Cardiac muscle cell (in vitro differentiated cells and primary cell): ENCODE results near the gene SCN7A. TPM values are rescaled to one million over a fixed set of nuclear protein-coding genes. Genes with fewer than 3 reads are reported as not detected.

ENCODE experiments used
- DNase-seq, 2 donors: peaks; one replicate each; pipeline versions ENCODE4 v3.0.0 to v3.0.0-alpha.2; 2010 to 2017; ENCODE audit warnings: low read depth in 1 of 2, low spot score in 1 of 2
- H3K27ac ChIP-seq: fragments of 200-600 bp; sonication (generic); 2 replicates; pipeline ENCODE4 v1.5.1; 2016
- H3K27me3 ChIP-seq: fragments of 200-600 bp; sonication (generic); 2 replicates; pipeline ENCODE4 v1.6.0; 2016; ENCODE audit warnings: control low read depth
- H3K36me3 ChIP-seq: fragments of 200-600 bp; sonication (generic); 2 replicates; pipeline ENCODE4 v1.5.1; 2016; ENCODE audit warnings: control low read depth
- H3K4me1 ChIP-seq: fragments of 200-600 bp; sonication (generic); 2 replicates; pipeline ENCODE4 v1.8.1; 2017; ENCODE audit warnings: low read depth, mild to moderate bottlenecking, mixed run types
- H3K4me3 ChIP-seq: fragments of 200-600 bp; sonication (generic); 2 replicates; pipeline ENCODE4 v1.5.1; 2016; ENCODE audit warnings: mild to moderate bottlenecking
- H3K9me3 ChIP-seq: fragments of 200-600 bp; sonication (generic); 2 replicates; pipeline ENCODE4 v1.5.1; 2017; ENCODE audit warnings: low read depth, mild to moderate bottlenecking, control low read depth
- CTCF ChIP-seq: IDR thresholded peaks from 2 replicates; pipeline ENCODE4 v1.5.1; 2012; ENCODE audit warnings: low read depth, mild to moderate bottlenecking, low read length
- polyA plus RNA-seq: library from polyadenylated mRNA; unstranded; fragments of >200 nt; fragmentation: Nextera tagmentation; extraction: Ambion mirVana; gene quantifications from 2 replicates; pipeline ENCODE4 v1.2.1, GENCODE V29; 2016
- total RNA-seq: library from RNA; depleted of rRNA; stranded (reverse); fragments of >200 nt; gene quantifications from 2 replicates; pipeline ENCODE4 v1.2.3, GENCODE V29; 2016

Gene SCN7A
- total RNA-seq: 0.42 and 1.3 TPM in 2 replicates
- 0.77 and 0.89 TPM in 2 replicates for polyA plus RNA-seq

GRCh38 chr2:166494140-166494624, at the start of gene SCN7A:
Gene SCN7A, minus strand, starts transcription at chr2:166494249. Its CDS starts 16,553 bp downstream, at chr2:166477696.
- TF ChIP-seq CTCF: no peak
- no peak within 1 kb of the TSS for H3K27ac ChIP-seq
- peak within 1 kb of the TSS; percentile 16 for H3K4me3 ChIP-seq
- no peaks in the 10 kb centered on the region for H3K36me3 ChIP-seq
- no peaks in the 10 kb centered on the region for H3K9me3 ChIP-seq
- peak; percentile 60 to 73 for DNase-seq
- no peaks in the 10 kb centered on the region for H3K4me1 ChIP-seq
- no peaks in the 10 kb centered on the region for H3K27me3 ChIP-seq

- peak; percentile 78 for TF ChIP-seq CTCF
- H3K4me1 ChIP-seq: no peaks in the 10 kb centered on the region
- DNase-seq: peak; percentile 76 to 79
- H3K27me3 ChIP-seq: no peaks in the 10 kb centered on the region
- no peaks in the 10 kb centered on the region for H3K9me3 ChIP-seq
- no peak overlapping the region for H3K4me3 ChIP-seq
- no peak overlapping the region for H3K27ac ChIP-seq
- no peaks in the 10 kb centered on the region for H3K36me3 ChIP-seq
Observed at GRCh38 chr2:166539340-166540162, 45.5 kb upstream of the SCN7A start.

- Histone ChIP-seq H3K4me3 (no peak overlapping the region), H3K27me3 (no peaks in the 10 kb centered on the region), H3K36me3 (no peaks in the 10 kb centered on the region), H3K4me1 (no peaks in the 10 kb centered on the region), H3K27ac (no peak overlapping the region), H3K9me3 (no peaks in the 10 kb centered on the region)
- no peak for DNase-seq
- no peak for TF ChIP-seq CTCF
Observed at GRCh38 chr2:166536111-166536510, 42.1 kb upstream of the SCN7A start.

- no peaks in the 10 kb centered on the region for H3K36me3 ChIP-seq
- TF ChIP-seq CTCF: no peak
- no peak overlapping the region for H3K4me3 ChIP-seq
- DNase-seq: no peak
- H3K4me1 ChIP-seq: peaks cover 24% of the 10 kb centered on the region
- no peaks in the 10 kb centered on the region for H3K9me3 ChIP-seq
- H3K27ac ChIP-seq: no peak overlapping the region
- no peaks in the 10 kb centered on the region for H3K27me3 ChIP-seq
Observed at GRCh38 chr2:166521155-166521554, 27.1 kb upstream of the SCN7A start.

- Histone ChIP-seq H3K27ac (no peak overlapping the region), H3K4me1 (peaks cover 24% of the 10 kb centered on the region), H3K27me3 (no peaks in the 10 kb centered on the region), H3K36me3 (no peaks in the 10 kb centered on the region), H3K4me3 (no peak overlapping the region), H3K9me3 (no peaks in the 10 kb centered on the region)
- no peak for DNase-seq
- no peak for TF ChIP-seq CTCF
Observed at GRCh38 chr2:166520604-166521003, 26.6 kb upstream of the SCN7A start.
